Measurements from ENCODE around the gene SBNO2. TPM values are rescaled to one million over a fixed set of nuclear protein-coding genes. Genes with fewer than 3 reads are reported as not detected.

Gene SBNO2
- 100 to 1,000 TPM in 4 of 6 donors, 10 to 100 TPM in 2; 44.8 to 159 (median 106) TPM for total RNA-seq

DNA sequence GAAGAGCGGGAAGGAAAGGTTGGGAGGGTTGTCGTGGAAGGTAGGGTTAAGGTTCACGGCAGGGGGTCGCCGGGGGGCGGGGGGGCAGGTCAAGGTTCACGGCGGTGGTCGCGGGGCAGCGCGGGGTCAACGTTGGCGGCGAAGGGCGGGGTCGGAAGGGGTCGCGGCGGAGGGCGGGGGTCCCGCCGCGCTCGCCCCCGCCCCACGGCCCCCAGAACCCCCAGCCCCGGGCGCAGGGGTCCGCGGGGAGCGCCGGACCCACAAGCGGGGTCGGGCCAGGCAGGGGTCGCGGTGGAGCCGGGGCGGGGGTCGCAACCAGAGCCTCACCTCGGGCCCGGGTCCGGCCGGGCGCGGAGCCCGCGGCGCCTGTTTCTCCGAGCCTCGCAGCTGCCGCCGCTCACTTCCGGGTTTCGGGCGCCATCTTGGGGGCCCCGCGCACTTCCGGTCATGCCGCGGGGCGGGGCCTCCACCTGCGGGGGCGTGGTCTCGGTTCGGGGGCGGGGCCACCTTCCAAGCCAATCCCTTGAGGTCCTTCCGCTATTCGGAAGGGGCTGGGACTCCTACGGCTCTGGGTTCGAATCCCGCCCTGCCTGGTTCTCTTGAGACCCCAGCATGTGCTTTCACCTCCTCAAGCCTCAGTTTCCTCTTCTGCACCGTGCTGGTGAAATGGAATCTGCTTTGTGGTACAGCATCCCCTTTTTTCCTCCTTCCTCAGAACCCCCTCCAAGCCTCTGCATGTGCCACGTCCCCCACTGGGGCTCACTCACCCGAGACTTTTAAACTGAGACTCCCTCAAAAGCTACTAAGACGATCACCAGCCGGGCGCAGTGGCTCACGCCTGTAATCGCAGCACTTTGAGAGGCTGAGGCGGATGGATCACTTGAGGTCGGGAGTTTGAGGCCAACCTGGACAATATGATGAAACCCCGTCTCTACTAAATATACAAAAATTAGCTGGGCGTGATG, at the start of gene SBNO2:
TSS of gene SBNO2 (minus strand) at position 424 of the 965 bp plus-strand sequence. CDS start 19,992 bp downstream, outside the sequence.
- H3K9me3 ChIP-seq: no peaks in the 10 kb centered on the region
- H3K4me3 ChIP-seq: peak within 1 kb of the TSS; percentile 81 to 97 (median 94)
- peak; percentile 84 to 89 for ATAC-seq (ENCODE audit: low FRiP score in 2 of 2)
- no peaks in the 10 kb centered on the region for H3K36me3 ChIP-seq
- H3K27ac ChIP-seq: peak within 1 kb of the TSS; percentile 98 to 99 (median 98)
- peaks cover 32 to 57% (median 50%) of the 10 kb centered on the region in 4 donors for H3K4me1 ChIP-seq
- no peaks in the 10 kb centered on the region for H3K27me3 ChIP-seq
- peak in 3 of 4 donors; percentile 58 to 90 (median 76) for TF ChIP-seq POLR2A (IDR thresholded peaks at IDR 0.05)
- no peak for TF ChIP-seq EP300 (IDR thresholded peaks at IDR 0.05)
- TF ChIP-seq POLR2AphosphoS5 (IDR thresholded peaks at IDR 0.05): peak; percentile 75 to 81
- peak in 1 of 6 experiments; percentile 4 for TF ChIP-seq CTCF (IDR thresholded peaks at IDR 0.05)
- DNase-seq: peak; percentile 88 to 99
- 42 to 50% methylated on average over 21 to 22 of the region's 84 CpGs for WGBS, 2 donors

- no peaks in the 10 kb centered on the region for H3K9me3 ChIP-seq
- H3K27me3 ChIP-seq: no peaks in the 10 kb centered on the region
- no peak overlapping the region for H3K4me3 ChIP-seq
- H3K27ac ChIP-seq: peak overlapping the region in 1 of 4 donors; percentile 35
- WGBS, 2 donors: 75 to 87% methylated on average over 4 to 42 of the region's 48 CpGs
- DNase-seq (peak in 1 of 2 donors; percentile 80), ATAC-seq (ENCODE audit: low FRiP score in 2 of 2) (no peak)
- peaks cover 0 to 11% (median 5%) of the 10 kb centered on the region in 4 donors for H3K4me1 ChIP-seq
- TF ChIP-seq EP300 (IDR thresholded peaks at IDR 0.05) (no peak), POLR2AphosphoS5 (IDR thresholded peaks at IDR 0.05) (no peak), CTCF (IDR thresholded peaks at IDR 0.05) (peak in 3 of 6 experiments; percentile 11 to 42 (median 28)), POLR2A (IDR thresholded peaks at IDR 0.05) (no peak)
- H3K36me3 ChIP-seq: peaks cover 11 to 86% (median 68%) of the 10 kb centered on the region in 4 donors
Measured at GRCh38 chr19:1223018-1223855, 49.2 kb upstream of the SBNO2 start.

DNA sequence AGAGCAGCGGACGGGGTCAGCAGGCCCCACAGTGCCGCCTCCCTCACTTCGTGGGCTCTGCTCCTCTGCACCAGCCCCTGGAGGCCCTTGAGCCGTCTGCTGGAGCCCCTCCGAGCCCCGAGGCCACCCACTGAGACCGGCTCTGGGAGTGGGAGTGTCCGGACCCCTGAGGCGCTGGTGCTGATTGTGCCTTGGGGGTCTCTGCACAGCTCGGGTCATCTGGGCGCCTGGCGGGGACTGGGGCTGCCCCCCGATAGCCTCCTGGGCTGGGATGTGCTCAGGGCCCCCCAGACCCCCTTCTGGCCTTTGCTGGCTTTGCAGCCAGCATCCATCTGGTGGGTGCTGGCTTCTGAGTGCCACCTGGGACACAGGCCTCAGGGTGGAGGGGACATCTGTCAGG, 48.3 kb upstream of the SBNO2 start:
- H3K27ac ChIP-seq: no peak overlapping the region
- H3K27me3 ChIP-seq: no peaks in the 10 kb centered on the region
- DNase-seq: peak in 1 of 2 donors; percentile 64
- ATAC-seq (ENCODE audit: low FRiP score in 2 of 2): no peak
- 100% methylated on average over 1 of the region's 14 CpGs; no CpG with 5 or more reads in 1 of the 2 donors for WGBS, 2 donors
- peaks cover 0 to 19% (median 5%) of the 10 kb centered on the region in 4 donors for H3K4me1 ChIP-seq
- peaks cover 11 to 78% (median 60%) of the 10 kb centered on the region in 4 donors for H3K36me3 ChIP-seq
- H3K4me3 ChIP-seq: no peak overlapping the region
- no peak for TF ChIP-seq POLR2A (IDR thresholded peaks at IDR 0.05)
- TF ChIP-seq EP300 (IDR thresholded peaks at IDR 0.05): no peak
- no peak for TF ChIP-seq POLR2AphosphoS5 (IDR thresholded peaks at IDR 0.05)
- TF ChIP-seq CTCF (IDR thresholded peaks at IDR 0.05): no peak
- H3K9me3 ChIP-seq: no peaks in the 10 kb centered on the region

DNA sequence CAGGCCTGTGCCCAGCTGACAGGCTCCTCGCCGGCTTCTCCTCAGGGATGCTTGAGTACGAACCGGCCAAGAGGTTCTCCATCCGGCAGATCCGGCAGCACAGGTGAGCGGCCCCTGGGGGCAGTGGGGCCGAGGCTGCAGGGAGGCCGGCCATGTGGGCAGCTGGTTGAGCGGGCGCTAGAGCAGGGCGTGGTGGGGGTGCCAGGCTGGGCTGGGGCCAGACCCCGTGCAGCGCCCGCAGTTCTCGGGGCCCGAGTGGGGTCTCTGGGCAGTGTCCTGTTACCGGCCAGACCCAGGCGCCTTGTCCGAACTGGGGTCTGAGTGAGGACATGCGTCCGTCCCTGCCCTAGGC, 47.8 kb upstream of the SBNO2 start:
- peak overlapping the region in 2 of 4 donors; percentile 9 to 15 for H3K27ac ChIP-seq

More for the DNA sequence above, 47.8 kb upstream of the SBNO2 start:
- peak in 1 of 2 donors; percentile 80 for DNase-seq
- TF ChIP-seq EP300 (IDR thresholded peaks at IDR 0.05) (no peak), CTCF (IDR thresholded peaks at IDR 0.05) (no peak), POLR2A (IDR thresholded peaks at IDR 0.05) (no peak), POLR2AphosphoS5 (IDR thresholded peaks at IDR 0.05) (no peak)
- peaks cover 11 to 73% (median 55%) of the 10 kb centered on the region in 4 donors for H3K36me3 ChIP-seq
- no peaks in the 10 kb centered on the region for H3K27me3 ChIP-seq
- WGBS, 2 donors: 97 to 100% methylated on average over 2 to 22 of the region's 22 CpGs
- no peaks in the 10 kb centered on the region for H3K9me3 ChIP-seq
- H3K4me1 ChIP-seq: peaks cover 0 to 24% (median 6%) of the 10 kb centered on the region in 4 donors
- ATAC-seq (ENCODE audit: low FRiP score in 2 of 2): no peak
- H3K4me3 ChIP-seq: no peak overlapping the region
